Activated T-helper 17 cell treated with anti-CD3 and anti-CD28 coated beads, Interleukin-2, amount 50 U/mL, for 72 hours (primary cell): ENCODE results near the gene AOC3. TPM values are rescaled to one million over a fixed set of nuclear protein-coding genes. Genes with fewer than 3 reads are reported as not detected.

Experiments
- ATAC-seq: fragments of 150-1000 bp; cut with Tn5 transposase; replicated peaks from 2 replicates; pipeline ENCODE4 v1.10.0; 2021; ENCODE audit warnings: mild to moderate bottlenecking, moderate library complexity
- H3K27ac Mint-ChIP-seq: one replicate; pipeline ENCODE4 v1.8.0; 2022; ENCODE audit warnings: mixed read lengths
- H3K27me3 Mint-ChIP-seq: one replicate; pipeline ENCODE4 v1.8.0; 2022; ENCODE audit warnings: mixed read lengths
- H3K36me3 Mint-ChIP-seq: one replicate; pipeline ENCODE4 v1.8.0; 2022; ENCODE audit warnings: low read depth, mild to moderate bottlenecking, mixed read lengths
- H3K4me1 Mint-ChIP-seq: one replicate; pipeline ENCODE4 v1.8.0; 2022; ENCODE audit warnings: mixed read lengths
- H3K4me3 Mint-ChIP-seq: one replicate; pipeline ENCODE4 v1.8.0; 2022; ENCODE audit warnings: mild to moderate bottlenecking, mixed read lengths
- H3K9me3 Mint-ChIP-seq: one replicate; pipeline ENCODE4 v1.8.0; 2022; ENCODE audit warnings: mixed read lengths
- total RNA-seq, 2 donors: library from RNA; stranded (reverse); gene quantifications; one replicate each; pipeline ENCODE4 v1.2.3, GENCODE V29; 2022

Gene AOC3, protein sequence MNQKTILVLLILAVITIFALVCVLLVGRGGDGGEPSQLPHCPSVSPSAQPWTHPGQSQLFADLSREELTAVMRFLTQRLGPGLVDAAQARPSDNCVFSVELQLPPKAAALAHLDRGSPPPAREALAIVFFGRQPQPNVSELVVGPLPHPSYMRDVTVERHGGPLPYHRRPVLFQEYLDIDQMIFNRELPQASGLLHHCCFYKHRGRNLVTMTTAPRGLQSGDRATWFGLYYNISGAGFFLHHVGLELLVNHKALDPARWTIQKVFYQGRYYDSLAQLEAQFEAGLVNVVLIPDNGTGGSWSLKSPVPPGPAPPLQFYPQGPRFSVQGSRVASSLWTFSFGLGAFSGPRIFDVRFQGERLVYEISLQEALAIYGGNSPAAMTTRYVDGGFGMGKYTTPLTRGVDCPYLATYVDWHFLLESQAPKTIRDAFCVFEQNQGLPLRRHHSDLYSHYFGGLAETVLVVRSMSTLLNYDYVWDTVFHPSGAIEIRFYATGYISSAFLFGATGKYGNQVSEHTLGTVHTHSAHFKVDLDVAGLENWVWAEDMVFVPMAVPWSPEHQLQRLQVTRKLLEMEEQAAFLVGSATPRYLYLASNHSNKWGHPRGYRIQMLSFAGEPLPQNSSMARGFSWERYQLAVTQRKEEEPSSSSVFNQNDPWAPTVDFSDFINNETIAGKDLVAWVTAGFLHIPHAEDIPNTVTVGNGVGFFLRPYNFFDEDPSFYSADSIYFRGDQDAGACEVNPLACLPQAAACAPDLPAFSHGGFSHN
- 1 to 10 TPM; 2.2 to 3.0 TPM for total RNA-seq

DNA sequence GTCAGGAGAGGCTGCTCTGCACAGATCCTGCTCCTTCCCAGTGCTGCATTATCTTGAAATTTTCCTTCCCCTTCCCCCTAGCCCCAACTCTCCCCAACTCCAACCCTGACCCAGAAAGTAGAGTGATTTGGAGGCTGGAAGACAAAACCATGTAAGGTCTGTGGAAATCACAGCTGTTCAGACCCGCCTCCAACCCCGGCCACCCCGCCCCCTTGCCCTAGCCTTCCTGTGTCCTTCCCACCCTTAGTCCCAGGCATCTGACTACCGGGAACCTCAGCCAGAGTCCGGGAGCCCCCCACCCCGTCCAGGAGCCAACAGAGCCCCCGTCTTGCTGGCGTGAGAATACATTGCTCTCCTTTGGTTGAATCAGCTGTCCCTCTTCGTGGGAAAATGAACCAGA, at the start of gene AOC3:
Gene AOC3, plus strand, starts transcription at position 246 of the 400 bp plus-strand sequence. Its CDS starts 145 bp downstream, at position 391.
- Mint-ChIP-seq H3K4me1 (peaks cover 8% of the 10 kb centered on the region), H3K9me3 (no peaks in the 10 kb centered on the region), H3K27me3 (peaks cover 17% of the 10 kb centered on the region), H3K36me3 (peaks cover 5% of the 10 kb centered on the region), H3K4me3 (no peak within 1 kb of the TSS), H3K27ac (peak within 1 kb of the TSS; percentile 25)
- ATAC-seq, result no peak

GRCh38 chr17:42803074-42803883, 47.7 kb upstream of the AOC3 start:
- H3K27ac Mint-ChIP-seq, result no peak overlapping the region
- peaks cover 6% of the 10 kb centered on the region for H3K4me1 Mint-ChIP-seq
- H3K36me3 Mint-ChIP-seq, result no peaks in the 10 kb centered on the region
- H3K27me3 Mint-ChIP-seq, result peaks cover 3% of the 10 kb centered on the region
- H3K9me3 Mint-ChIP-seq, result peaks cover 4% of the 10 kb centered on the region
- no peak for ATAC-seq
- H3K4me3 Mint-ChIP-seq, result no peak overlapping the region

- H3K9me3 Mint-ChIP-seq, result no peaks in the 10 kb centered on the region
- H3K4me3 Mint-ChIP-seq, result no peak overlapping the region
- no peak for ATAC-seq
- H3K27me3 Mint-ChIP-seq, result no peaks in the 10 kb centered on the region
- H3K36me3 Mint-ChIP-seq, result peaks cover 12% of the 10 kb centered on the region
- no peaks in the 10 kb centered on the region for H3K4me1 Mint-ChIP-seq
- H3K27ac Mint-ChIP-seq, result no peak overlapping the region
Measured at GRCh38 chr17:42804918-42805367, 46.1 kb upstream of the AOC3 start.

DNA sequence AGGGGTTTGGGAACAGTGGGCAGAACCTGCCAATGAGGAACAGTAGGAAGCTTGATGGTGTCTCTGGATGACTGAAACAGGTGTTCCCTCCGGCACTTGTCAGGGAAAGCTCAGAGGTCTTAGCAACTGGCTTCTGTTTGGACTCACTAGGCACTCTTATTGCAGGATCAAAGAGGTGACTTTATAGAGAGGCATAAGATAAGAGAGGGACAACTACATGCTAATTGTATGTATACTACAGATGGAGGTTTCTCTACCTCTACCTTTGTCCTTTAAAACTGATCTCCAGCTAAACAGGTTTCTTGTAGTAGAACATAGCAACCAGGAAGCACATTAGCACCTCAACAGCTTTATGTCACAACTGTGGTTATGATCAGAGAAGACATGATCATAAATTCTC, 44.8 kb upstream of the AOC3 start:
- no peaks in the 10 kb centered on the region for H3K27me3 Mint-ChIP-seq
- H3K27ac Mint-ChIP-seq, result no peak overlapping the region
- no peak overlapping the region for H3K4me3 Mint-ChIP-seq
- H3K36me3 Mint-ChIP-seq, result peaks cover 25% of the 10 kb centered on the region
- H3K4me1 Mint-ChIP-seq, result no peaks in the 10 kb centered on the region
- H3K9me3 Mint-ChIP-seq, result no peaks in the 10 kb centered on the region
- ATAC-seq, result no peak

GRCh38 chr17:42809250-42809649, 41.7 kb upstream of the AOC3 start:
- H3K4me1 Mint-ChIP-seq, result no peaks in the 10 kb centered on the region
- no peak overlapping the region for H3K27ac Mint-ChIP-seq
- no peak overlapping the region for H3K4me3 Mint-ChIP-seq
- no peaks in the 10 kb centered on the region for H3K27me3 Mint-ChIP-seq
- peaks cover 54% of the 10 kb centered on the region for H3K36me3 Mint-ChIP-seq
- no peaks in the 10 kb centered on the region for H3K9me3 Mint-ChIP-seq
- no peak for ATAC-seq

- H3K27me3 Mint-ChIP-seq, result no peaks in the 10 kb centered on the region
- no peaks in the 10 kb centered on the region for H3K4me1 Mint-ChIP-seq
- ATAC-seq, result no peak
- H3K27ac Mint-ChIP-seq, result no peak overlapping the region
- H3K9me3 Mint-ChIP-seq, result no peaks in the 10 kb centered on the region
- H3K4me3 Mint-ChIP-seq, result no peak overlapping the region
- peaks cover 99% of the 10 kb centered on the region for H3K36me3 Mint-ChIP-seq
Measured at GRCh38 chr17:42814633-42815399, 36.2 kb upstream of the AOC3 start.

GRCh38 chr17:42817866-42818265, 33.1 kb upstream of the AOC3 start:
- Mint-ChIP-seq H3K36me3 (peaks cover 100% of the 10 kb centered on the region), H3K27me3 (no peaks in the 10 kb centered on the region), H3K4me1 (no peaks in the 10 kb centered on the region), H3K9me3 (no peaks in the 10 kb centered on the region), H3K27ac (no peak overlapping the region), H3K4me3 (no peak overlapping the region)
- ATAC-seq, result no peak

- H3K27me3 Mint-ChIP-seq, result no peaks in the 10 kb centered on the region
- H3K9me3 Mint-ChIP-seq, result no peaks in the 10 kb centered on the region
- peaks cover 96% of the 10 kb centered on the region for H3K36me3 Mint-ChIP-seq
- no peak overlapping the region for H3K4me3 Mint-ChIP-seq
- H3K4me1 Mint-ChIP-seq, result no peaks in the 10 kb centered on the region
- no peak for ATAC-seq
- peak overlapping the region; percentile 62 for H3K27ac Mint-ChIP-seq
Measured at GRCh38 chr17:42818379-42818778, 32.6 kb upstream of the AOC3 start.

GRCh38 chr17:42819939-42820535, 31.0 kb upstream of the AOC3 start:
- Mint-ChIP-seq H3K36me3 (peaks cover 87% of the 10 kb centered on the region), H3K27ac (peak overlapping the region; percentile 69), H3K4me3 (no peak overlapping the region), H3K27me3 (no peaks in the 10 kb centered on the region), H3K4me1 (no peaks in the 10 kb centered on the region), H3K9me3 (no peaks in the 10 kb centered on the region)
- ATAC-seq, result peak; percentile 31

- Mint-ChIP-seq H3K27ac (no peak overlapping the region), H3K27me3 (no peaks in the 10 kb centered on the region), H3K36me3 (peaks cover 76% of the 10 kb centered on the region), H3K4me1 (no peaks in the 10 kb centered on the region), H3K9me3 (no peaks in the 10 kb centered on the region), H3K4me3 (no peak overlapping the region)
- no peak for ATAC-seq
Measured at GRCh38 chr17:42821176-42821575, 29.8 kb upstream of the AOC3 start.

DNA sequence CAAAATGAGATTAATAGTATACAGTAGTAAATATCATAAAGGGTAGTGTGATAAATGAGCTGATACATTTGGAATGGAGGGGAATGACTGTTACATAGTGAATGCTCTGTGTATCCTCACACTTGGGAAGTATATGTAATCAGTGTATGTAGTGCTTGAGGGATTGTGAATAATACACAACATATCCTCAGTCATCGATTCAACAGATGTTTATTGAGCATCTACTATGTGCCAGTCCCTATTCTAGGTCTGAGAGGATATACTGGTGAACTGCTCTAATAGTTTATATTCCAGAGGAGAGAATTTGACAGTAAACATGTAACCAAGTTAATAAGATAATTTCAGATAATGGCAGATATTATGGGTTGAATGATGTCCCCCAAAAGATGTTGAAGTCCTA, 23.5 kb upstream of the AOC3 start:
- no peak for ATAC-seq
- Mint-ChIP-seq H3K9me3 (no peaks in the 10 kb centered on the region), H3K4me1 (peaks cover 6% of the 10 kb centered on the region), H3K4me3 (no peak overlapping the region), H3K27me3 (no peaks in the 10 kb centered on the region), H3K27ac (no peak overlapping the region), H3K36me3 (peaks cover 13% of the 10 kb centered on the region)

DNA sequence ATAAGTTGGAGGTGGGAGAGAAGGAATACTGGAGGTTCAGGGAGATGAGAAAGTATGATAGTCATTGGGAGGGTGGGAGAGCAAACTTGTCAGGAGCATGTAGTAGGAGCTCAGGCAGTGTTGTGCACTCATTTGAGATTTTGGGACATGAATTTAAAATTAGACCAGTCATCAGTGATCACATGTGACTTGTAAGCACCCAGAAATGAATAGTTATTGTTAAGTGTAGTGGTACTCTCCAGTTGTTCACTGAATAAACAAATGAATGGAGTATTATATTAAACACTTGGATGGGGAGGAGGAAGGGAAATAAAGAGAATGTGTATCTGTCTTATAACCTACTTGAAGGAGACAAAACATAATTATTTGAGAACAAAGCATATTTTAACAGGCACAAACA, 20.0 kb upstream of the AOC3 start:
- peaks cover 29% of the 10 kb centered on the region for H3K36me3 Mint-ChIP-seq
- H3K9me3 Mint-ChIP-seq, result no peaks in the 10 kb centered on the region

GRCh38 chr17:42832213-42832933, 18.6 kb upstream of the AOC3 start:
- H3K4me3 Mint-ChIP-seq, result peak overlapping the region; percentile 92
- no peaks in the 10 kb centered on the region for H3K27me3 Mint-ChIP-seq
- H3K4me1 Mint-ChIP-seq, result peaks cover 8% of the 10 kb centered on the region
- H3K36me3 Mint-ChIP-seq, result peaks cover 43% of the 10 kb centered on the region
- peak; percentile 64 for ATAC-seq
- H3K27ac Mint-ChIP-seq, result peak overlapping the region; percentile 95
- no peaks in the 10 kb centered on the region for H3K9me3 Mint-ChIP-seq

More for the DNA sequence above, 20.0 kb upstream of the AOC3 start:
- peaks cover 8% of the 10 kb centered on the region for H3K4me1 Mint-ChIP-seq
- H3K27me3 Mint-ChIP-seq, result no peaks in the 10 kb centered on the region
- no peak overlapping the region for H3K4me3 Mint-ChIP-seq
- peak overlapping the region; percentile 26 for H3K27ac Mint-ChIP-seq
- ATAC-seq, result no peak
